Measurements from ENCODE around the gene INO80E.

INO80E gene

DNA sequence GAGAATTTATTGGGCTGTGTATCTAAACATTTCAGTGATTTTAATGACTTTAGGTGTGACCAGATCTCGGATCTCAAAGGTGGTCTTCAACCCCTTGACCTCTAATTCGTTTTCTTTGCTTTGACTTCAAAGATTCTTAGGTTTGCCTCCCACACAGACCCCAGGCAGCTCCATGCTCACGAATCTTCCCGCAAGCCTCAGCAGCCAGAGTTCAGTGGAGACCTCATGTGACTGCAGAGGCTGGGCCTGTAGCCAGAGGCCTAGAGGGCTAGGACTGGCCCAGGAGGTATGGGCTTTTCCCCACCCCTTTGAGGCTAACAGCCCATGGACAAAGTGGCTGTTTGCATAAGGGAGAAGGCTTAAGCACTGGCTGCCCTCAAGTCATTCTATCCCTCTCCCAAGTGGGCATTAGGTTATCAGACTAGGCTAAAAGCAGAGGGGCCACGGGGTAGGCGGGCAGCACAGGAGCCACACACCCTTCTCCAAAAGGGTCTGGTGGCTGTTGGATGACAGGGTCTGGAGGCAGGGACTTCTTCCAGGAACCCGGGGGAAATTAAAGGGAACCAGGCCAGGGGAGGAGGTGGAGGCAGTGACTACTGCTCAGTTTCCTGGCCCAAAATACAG lies 3.6 kb upstream of the INO80E start:
- DNase-seq (ENCODE audit: low read depth in 3 of 3): no peak

DNA sequence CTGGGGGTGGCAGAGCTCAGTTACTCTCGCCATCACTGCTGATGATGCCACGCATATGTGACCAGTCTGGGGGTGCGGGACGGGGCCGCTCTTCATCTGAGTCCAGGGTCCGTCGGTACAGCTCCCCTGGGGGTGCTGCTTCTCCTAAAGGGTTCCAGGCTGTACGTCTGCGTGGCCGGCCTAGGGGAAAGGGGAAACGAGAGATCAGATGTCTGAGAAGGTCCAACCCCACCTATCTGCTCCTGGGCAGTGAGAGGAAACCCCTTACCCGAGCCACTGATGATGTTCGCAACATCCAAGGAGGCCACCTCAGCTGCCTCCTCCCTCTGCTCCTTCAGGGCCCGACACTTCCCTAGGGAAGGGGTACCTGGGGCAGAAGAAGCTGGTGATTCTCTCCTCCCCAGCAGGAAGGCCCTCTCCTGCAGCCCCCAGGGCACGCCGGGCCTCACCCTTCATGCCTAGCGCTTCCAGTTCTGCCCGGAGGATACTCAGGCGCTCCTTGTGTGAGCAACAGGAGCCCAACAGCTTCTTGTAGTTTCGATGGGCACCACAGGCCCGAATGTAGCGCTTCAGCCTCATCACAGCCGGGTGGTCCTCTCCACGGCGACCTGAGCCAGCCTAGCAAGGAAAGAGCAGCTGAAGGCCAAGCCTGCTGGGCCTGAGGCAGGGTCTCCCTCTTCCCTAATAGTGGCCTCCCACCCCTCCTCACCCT lies 2.7 kb upstream of the INO80E start:
- no peak for DNase-seq (ENCODE audit: low read depth in 3 of 3)

GRCh38 chr16:29993903-29994599 lies 2.0 kb upstream of the INO80E start:
- DNase-seq (ENCODE audit: low read depth in 3 of 3): no peak

- DNase-seq (ENCODE audit: low read depth in 3 of 3): peak; percentile 52 to 72 (median 57)
Observed at GRCh38 chr16:29994600-29995323, 1.3 kb upstream of the INO80E start.

- DNase-seq (ENCODE audit: low read depth in 3 of 3): peak; percentile 76 to 84 (median 80)
Observed at GRCh38 chr16:29995324-29995910, 624 bp upstream of the INO80E start, which contains the start of gene HIRIP3. Gene HIRIP3, minus strand, starts transcription at chr16:29995617. Its CDS starts 12 bp downstream, at chr16:29995605.

DNA sequence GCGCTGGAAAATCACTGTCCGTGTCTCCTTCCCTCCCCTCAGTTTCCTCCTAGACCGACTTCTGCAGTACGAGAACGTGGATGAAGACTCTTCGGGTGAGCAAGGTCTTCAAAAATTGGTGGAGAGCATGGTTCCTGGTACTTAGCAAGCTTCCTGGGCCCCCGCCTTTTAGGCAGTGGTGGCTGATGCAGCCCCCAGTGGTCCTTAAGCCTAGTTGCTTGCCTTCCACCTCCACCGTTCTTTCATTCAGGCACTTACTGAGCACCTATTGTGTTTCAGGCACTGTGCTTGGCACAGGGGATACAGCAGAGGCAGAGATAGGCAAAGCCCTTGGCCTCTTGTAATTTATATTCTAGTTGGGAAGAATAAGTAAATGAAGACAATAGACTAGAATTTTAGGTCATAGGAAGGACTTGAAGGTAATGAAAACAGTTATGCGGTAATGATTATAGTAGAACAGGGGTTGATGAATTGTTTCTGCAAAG lies 767 bp downstream of the INO80E start:
- no peak for DNase-seq (ENCODE audit: low read depth in 3 of 3)

DNA sequence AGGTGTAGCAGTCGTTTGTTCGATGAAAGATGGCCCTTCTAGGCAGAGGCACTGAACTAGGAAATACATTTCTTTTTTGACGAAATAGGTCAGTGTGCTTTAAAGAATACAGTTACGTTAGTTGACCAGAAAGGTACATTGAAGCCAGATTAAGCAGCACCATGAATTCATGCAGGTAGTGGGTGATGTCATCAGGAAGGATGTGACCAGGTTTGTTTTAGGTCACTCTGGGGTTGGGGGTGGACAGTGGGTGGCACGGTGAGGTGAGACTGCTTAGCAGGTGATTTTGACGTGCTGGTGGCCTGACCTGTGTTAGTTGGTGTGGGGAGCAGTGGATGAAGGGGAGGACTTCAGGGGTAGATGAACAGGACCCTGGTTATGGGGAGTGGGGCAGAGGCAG lies 3.6 kb downstream of the INO80E start:
- no peak for DNase-seq (ENCODE audit: low read depth in 3 of 3)

- no peak for DNase-seq (ENCODE audit: low read depth in 3 of 3)
Observed at GRCh38 chr16:30000735-30001631, 4.9 kb downstream of the INO80E start.

DNA sequence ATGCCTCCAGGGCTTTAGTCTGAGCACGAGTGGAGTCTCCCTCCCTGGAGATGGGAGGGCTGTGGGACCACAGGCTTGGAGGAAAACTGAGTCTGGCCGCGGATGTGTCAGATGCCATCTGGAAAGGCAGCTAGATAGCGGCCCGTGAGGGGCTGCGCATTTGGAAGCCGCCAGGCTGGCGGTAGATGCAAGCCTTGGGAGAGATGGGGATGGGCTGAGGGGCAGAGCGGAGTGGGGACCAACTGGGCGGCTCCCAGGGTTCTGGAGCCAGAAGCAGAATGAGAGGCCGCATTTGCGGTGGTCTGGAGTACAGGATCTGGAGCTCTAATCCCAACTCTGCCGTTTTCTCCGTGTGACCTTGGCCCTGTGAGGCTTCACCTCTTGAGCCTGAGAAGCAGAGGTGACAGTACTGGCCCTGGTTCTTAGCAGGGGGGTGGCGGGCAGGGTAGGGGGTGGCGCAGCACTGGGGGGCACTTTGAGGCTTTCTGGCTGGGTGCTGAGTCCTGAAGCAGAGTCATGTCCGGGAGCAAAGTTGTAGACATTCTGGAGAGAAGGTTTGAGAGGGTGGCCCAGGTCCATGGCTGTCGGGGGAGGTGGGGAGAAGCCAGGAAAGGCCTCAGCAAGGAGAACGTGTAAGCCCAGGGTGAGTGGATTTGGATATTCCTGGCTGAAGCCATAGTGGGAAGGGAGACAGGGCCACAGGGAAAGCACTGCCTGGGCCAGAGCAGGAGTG lies 6.7 kb downstream of the INO80E start:
- no peak for DNase-seq (ENCODE audit: low read depth in 3 of 3)

DNA sequence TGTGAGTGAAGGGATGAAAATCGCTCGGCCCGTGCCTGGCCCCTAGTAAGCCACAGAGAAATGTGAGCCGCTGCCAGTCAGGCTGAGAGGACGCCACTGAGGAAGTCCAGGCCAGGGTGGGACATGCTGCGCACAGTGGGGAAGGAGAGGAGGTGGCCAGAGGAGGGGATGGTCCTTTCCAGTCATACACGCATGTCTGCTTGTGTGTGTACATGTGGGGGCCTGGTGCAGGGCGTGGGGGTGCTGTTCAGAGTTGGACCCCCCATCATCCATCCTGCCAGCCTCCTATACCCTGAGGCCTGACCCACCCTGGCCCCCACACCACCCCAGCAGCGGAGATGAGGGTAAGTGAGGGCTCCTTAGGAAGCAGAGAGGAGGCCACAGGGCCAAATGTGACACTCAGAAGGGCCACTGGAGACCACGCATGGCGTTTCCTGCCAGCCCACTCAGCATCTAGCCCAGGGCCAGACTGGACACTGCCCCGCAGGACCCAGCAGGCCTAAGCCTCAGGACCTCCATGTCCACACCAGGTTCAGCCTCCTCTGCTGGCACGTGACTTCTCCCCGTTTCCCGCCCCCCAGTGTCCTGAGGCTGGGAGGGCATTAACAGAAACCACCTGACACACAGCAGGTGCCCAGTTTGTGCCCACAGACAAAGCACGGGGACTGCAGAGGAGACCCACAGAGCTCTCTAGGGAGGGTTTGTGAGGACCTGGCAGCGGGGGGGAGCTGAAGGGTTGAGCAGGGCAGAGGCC lies 7.8 kb downstream of the INO80E start:
- no peak for DNase-seq (ENCODE audit: low read depth in 3 of 3)

GRCh38 chr16:30004424-30004776 lies 8.4 kb downstream of the INO80E start:
- DNase-seq (ENCODE audit: low read depth in 3 of 3): no peak

DNA sequence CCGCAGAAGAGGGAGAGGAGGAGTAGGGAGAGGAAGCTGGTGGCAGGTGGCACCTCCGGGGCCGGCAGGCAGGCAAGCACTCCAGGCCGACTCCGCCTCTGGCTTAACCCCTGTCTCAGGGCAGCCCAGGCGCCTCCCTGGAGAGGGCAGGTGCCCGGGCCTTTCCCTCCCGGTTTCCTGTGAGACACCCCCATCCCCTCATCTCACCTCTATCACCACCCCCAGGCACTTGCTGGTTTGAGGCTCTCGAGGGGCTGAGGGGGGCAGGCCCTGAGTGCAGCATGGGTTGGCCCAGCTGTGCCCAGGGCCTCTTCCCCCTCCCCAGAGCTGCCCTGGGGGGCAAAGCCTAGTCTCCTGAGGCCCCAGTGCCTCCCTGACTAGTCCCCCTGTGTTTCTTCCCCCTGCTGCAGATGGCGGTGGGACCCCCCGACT lies 8.8 kb downstream of the INO80E start:
- no peak for DNase-seq (ENCODE audit: low read depth in 3 of 3)

DNA sequence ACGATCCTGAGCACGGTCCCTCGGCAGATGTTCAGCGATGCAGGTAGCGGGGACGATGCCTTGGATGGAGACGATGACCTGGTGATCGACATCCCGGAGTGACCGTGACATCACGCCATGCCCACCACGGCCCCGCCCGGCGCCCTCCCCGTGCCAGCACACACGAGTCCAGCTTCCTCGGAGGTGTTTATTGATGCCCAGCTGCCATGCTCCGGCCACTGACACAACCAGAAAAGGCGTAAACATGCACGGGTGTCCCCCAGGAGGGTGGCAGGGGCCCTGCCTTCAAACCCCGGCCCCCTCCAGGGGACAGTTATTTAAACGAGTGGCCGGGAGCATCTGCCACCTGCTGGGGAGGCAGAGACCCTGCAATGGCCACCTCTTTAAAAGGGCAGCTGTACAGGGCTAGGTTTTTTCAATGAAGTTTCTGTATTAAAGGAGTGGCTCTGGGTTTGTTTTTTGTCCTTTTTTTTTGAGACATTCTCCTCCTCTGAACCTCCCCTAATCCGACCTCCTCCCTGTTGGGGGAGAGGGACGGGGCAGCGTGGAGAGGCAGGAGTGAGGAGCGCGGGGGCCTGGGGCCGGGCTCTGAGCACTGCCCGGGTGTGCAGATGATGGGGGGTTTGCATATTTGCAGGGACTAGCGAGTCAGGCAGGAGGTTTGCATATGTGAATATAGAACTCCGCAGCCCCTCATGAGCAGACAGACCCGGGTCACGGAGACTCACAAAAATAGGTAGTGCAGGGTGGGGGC lies 9.5 kb downstream of the INO80E start:
- no peak for DNase-seq (ENCODE audit: low read depth in 3 of 3)

DNA sequence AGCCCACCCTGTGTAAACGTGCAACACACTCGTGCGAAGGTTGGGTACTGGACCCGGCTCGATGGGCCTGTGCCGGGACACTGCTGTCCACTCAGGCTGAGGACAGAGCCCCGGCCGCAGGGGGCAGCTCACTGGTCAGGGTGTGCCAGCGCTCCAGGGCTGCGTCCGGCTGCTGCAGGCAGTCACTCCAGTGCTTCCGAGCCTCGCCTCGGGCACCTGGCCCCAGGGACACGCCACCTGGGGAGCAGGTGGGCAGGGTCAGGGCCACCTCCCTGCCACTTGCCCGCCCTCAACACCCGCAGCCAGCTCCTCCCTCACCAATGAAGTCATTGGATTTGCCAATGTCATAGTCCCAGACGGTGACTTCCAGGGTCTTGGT lies 10.0 kb downstream of the INO80E start:
- no peak for DNase-seq (ENCODE audit: low read depth in 3 of 3)

DNA sequence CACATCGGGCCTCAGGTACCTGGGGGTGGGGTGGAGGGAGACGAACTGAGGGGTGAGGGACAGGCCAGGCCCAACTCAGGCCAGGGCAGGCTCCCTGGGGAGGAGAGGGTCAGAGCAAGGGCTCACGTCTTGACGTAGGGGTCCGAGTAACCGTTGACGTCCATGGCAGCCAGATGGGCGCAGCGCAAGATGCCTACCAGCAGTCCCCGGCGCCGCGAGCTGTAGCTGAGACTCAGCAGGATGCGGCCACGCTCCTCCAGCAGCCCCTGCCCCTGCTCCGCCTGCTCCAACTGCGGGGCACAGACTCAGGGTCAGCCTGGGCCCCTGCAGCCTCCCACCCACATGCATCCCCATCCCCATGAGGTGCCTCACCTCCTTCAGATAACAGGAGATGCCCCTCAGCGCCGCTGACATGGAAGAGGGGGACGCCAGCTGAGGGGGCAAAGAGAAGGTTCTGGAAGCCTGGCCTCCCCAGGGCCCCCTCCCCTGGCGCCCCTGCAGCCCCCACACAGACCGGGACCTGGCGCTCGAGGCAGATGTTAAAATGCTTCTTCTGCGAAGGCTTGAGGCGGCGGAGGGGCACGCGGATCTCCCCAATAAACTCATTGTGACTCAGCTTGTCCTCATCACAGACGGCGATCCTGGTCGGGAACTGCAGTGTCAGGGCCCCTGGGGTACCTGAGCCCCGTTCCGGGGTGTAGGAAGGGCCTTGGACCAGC lies 10.8 kb downstream of the INO80E start:
- no peak for DNase-seq (ENCODE audit: low read depth in 3 of 3)

DNA sequence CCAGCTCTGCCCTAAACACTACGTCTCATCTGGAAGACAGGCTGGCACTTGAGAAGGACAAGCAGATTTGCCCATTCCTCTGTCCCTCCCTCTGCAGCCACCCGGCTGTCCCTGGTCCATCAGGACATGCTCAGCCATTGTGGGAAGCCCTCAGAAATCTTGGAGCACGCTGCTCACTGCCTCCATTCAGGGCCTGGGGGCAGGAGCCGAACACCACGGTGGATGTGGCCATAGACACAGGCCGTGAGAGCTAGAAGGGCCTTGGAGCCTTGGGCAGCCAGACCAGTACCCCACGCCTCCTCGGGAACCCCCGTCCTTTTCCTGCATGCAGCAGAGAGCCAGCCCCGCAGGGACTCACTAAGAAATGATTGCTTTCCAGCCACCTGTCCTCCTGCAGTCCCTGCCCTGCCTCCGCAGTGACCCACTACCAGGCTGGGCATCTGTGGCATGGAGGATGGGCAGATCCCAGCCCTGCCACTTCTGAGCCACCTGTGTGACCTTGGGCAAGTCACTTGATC lies 11.4 kb downstream of the INO80E start:
- no peak for DNase-seq (ENCODE audit: low read depth in 3 of 3)

GRCh38 chr16:30009085-30009862 lies 13.2 kb downstream of the INO80E start:
- DNase-seq (ENCODE audit: low read depth in 3 of 3): no peak
